GM23338 (cell line): ENCODE measurements around the gene DCAF17. TPM values are rescaled to one million over a fixed set of nuclear protein-coding genes. Genes with fewer than 3 reads are reported as not detected.

Source experiments
- ATAC-seq: fragments of 200-7000 bp; cut with Tn5 transposase; 3 replicates; pipeline ENCODE4 v1.9.1; 2020
- DNase-seq: peaks from one replicate; pipeline ENCODE4 v3.0.0-alpha.2; 2015; ENCODE audit warnings: low spot score
- H2AFZ ChIP-seq: fragments of 200-600 bp; sonication (generic); 2 replicates; pipeline ENCODE4 v1.8.0; 2016; ENCODE audit warnings: antibody characterized with exemption, mild to moderate bottlenecking, moderate library complexity
- H3F3A ChIP-seq: fragments of 200-600 bp; sonication (generic); replicated peaks from 2 replicates; pipeline ENCODE4 v1.8.0; 2017; ENCODE audit warnings: antibody characterized with exemption, mixed run types, low read depth
- H3K27ac ChIP-seq: fragments of 200-600 bp; sonication (generic); 2 replicates; pipeline ENCODE4 v1.6.1; 2016; ENCODE audit warnings: low read depth
- H3K27me3 ChIP-seq: fragments of 200-600 bp; sonication (generic); 2 replicates; pipeline ENCODE4 v1.8.0; 2016; ENCODE audit warnings: mild to moderate bottlenecking, mixed run types, moderate library complexity; ENCODE audit not compliant: insufficient read depth
- H3K36me3 ChIP-seq: fragments of 200-600 bp; sonication (generic); 2 replicates; pipeline ENCODE4 v1.8.0; 2016; ENCODE audit warnings: mild to moderate bottlenecking; ENCODE audit not compliant: insufficient read depth
- H3K4me1 ChIP-seq: fragments of 200-600 bp; sonication (generic); 2 replicates; pipeline ENCODE4 v1.8.0; 2016; ENCODE audit warnings: mild to moderate bottlenecking, moderate library complexity; ENCODE audit not compliant: insufficient read depth
- H3K4me2 ChIP-seq: fragments of 200-600 bp; sonication (generic); 2 replicates; pipeline ENCODE4 v1.7.1; 2017; ENCODE audit warnings: mixed run types
- H3K4me3 ChIP-seq: fragments of 200-600 bp; sonication (generic); 2 replicates; pipeline ENCODE4 v1.6.1; 2016; ENCODE audit warnings: mixed run types
- H3K79me2 ChIP-seq: fragments of 200-600 bp; sonication (generic); replicated peaks from 2 replicates; pipeline ENCODE4 v1.8.0; 2017; ENCODE audit warnings: mild to moderate bottlenecking; ENCODE audit not compliant: insufficient read depth
- H3K9me2 ChIP-seq: fragments of 200-600 bp; sonication (generic); 2 replicates; pipeline ENCODE4 v1.8.0; 2017; ENCODE audit not compliant: insufficient read depth
- H4K20me1 ChIP-seq: fragments of 200-600 bp; sonication (generic); replicated peaks from 2 replicates; pipeline ENCODE4 v1.8.0; 2017; ENCODE audit warnings: mild to moderate bottlenecking; ENCODE audit not compliant: insufficient read depth
- H3K27ac Mint-ChIP-seq: 2 replicates; pipeline ENCODE4 v1.8.0; 2020; ENCODE audit warnings: inconsistent platforms, mild to moderate bottlenecking, moderate library complexity, mixed read lengths
- H3K27me3 Mint-ChIP-seq: 3 replicates; pipeline ENCODE4 v1.8.0; 2022; ENCODE audit warnings: low read depth, mild to moderate bottlenecking, moderate library complexity, mixed read lengths, inconsistent platforms; ENCODE audit not compliant: insufficient read depth, poor library complexity
- H3K36me3 Mint-ChIP-seq: 3 replicates; pipeline ENCODE4 v1.8.0; 2021; ENCODE audit warnings: low read depth, mild to moderate bottlenecking, inconsistent platforms, moderate library complexity, mixed read lengths
- H3K4me1 Mint-ChIP-seq: 3 replicates; pipeline ENCODE4 v1.8.0; 2020; ENCODE audit warnings: mild to moderate bottlenecking, inconsistent platforms, mixed read lengths
- H3K4me3 Mint-ChIP-seq: 3 replicates; pipeline ENCODE4 v1.8.0; 2021; ENCODE audit warnings: moderate library complexity, mild to moderate bottlenecking, inconsistent platforms, mixed read lengths
- H3K9me3 Mint-ChIP-seq: 3 replicates; pipeline ENCODE4 v1.8.0; 2020; ENCODE audit warnings: moderate library complexity, mild to moderate bottlenecking, inconsistent platforms, mixed read lengths
- EZH2 ChIP-seq: fragments of 200-600 bp; sonication (generic); IDR thresholded peaks from one replicate; pipeline ENCODE4 v1.8.0; 2017; ENCODE audit warnings: antibody characterized with exemption, mild to moderate bottlenecking, low read depth; ENCODE audit not compliant: unreplicated experiment
- EZH2phosphoT487 ChIP-seq: fragments of 200-600 bp; sonication (generic); IDR thresholded peaks from one replicate; pipeline ENCODE4 v1.8.1; 2018; ENCODE audit warnings: antibody characterized with exemption; ENCODE audit not compliant: unreplicated experiment
- JUNB ChIP-seq: IDR thresholded peaks from one replicate; pipeline ENCODE4 v1.6.1; 2016; ENCODE audit warnings: antibody characterized with exemption; ENCODE audit not compliant: unreplicated experiment
- POLR2AphosphoS5 ChIP-seq: IDR thresholded peaks from 2 replicates; pipeline ENCODE4 v1.6.1; 2016; ENCODE audit warnings: antibody characterized with exemption, low read depth
- ZNF114 ChIP-seq: fragments of 250-450 bp; sonication (Bioruptor Pico); IDR thresholded peaks from 2 replicates; pipeline ENCODE4 v1.5.0; 2020; ENCODE audit warnings: mild to moderate bottlenecking, moderate library complexity
- ZNF331 ChIP-seq: fragments of 250-450 bp; sonication (Bioruptor Pico); IDR thresholded peaks from 2 replicates; pipeline ENCODE4 v1.5.0; 2020; ENCODE audit warnings: low read depth, mild to moderate bottlenecking, moderate library complexity
- polyA plus RNA-seq: library from polyadenylated mRNA; unstranded; fragments of >200 nt; fragmentation: Nextera tagmentation; extraction: Ambion mirVana; gene quantifications from 2 replicates; pipeline ENCODE4 v1.2.1, GENCODE V29; 2016
- total RNA-seq: library from RNA; depleted of rRNA; stranded (reverse); fragments of >200 nt; shearing (Covaris generic); gene quantifications from 2 replicates; pipeline ENCODE4 v1.2.3, GENCODE V29; 2014
- TF ChIP-seq, protein P1 (sequence below): IDR thresholded peaks from one replicate; pipeline ENCODE4 v1.6.1; 2018; ENCODE audit warnings: antibody characterized with exemption; ENCODE audit not compliant: unreplicated experiment
- TF ChIP-seq, protein P2 (sequence below): IDR thresholded peaks from 2 replicates; pipeline ENCODE4 v1.6.1; 2016; ENCODE audit warnings: antibody characterized with exemption
- TF ChIP-seq, protein P3 (sequence below): fragments of 250-450 bp; sonication (Bioruptor Pico); IDR thresholded peaks from 2 replicates; pipeline ENCODE4 v1.5.0; 2020; ENCODE audit warnings: mild to moderate bottlenecking, moderate library complexity

DCAF17 gene
- total and polyA plus RNA-seq, 2 experiments from 2014 or later: 11.0 to 37.3 TPM

DNA sequence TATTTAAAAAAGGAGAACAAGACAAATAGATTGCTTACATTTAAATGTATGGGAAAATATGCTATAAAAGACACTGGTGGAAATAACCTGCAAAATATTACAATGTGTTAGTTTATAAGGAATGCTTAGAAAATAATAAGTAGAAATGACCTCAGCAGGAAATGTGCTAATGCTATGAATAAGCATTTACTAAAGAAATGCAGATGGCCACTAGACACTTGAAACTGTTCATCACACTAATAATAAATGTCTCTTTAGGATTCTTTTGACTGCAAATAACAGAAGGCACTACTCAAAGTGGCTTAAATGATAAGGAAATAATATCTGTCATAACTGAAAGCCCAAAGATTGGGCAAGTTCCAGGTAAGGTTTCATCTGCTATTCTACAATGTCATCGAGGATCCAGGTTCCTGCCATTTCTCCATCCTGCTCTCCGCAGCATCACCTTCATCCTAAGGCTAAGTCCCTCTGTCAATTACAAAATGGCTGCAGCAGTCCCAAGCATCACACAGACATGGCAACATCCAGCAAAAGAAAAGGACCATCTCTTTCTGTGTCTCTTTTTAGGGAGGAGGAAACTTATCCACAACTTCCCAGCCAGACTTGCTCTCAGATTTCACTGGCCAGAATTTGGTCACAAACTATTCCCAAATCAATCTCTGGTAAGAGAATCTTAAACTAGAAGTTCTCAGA lies 22.1 kb upstream of the DCAF17 start:
- Mint-ChIP-seq H3K4me3 (no peak overlapping the region), H3K27ac (no peak overlapping the region; the same call in 1 of the 2 replicates), H3K36me3 (peaks cover 5% of the 10 kb centered on the region; the same call in 2 of the 3 replicates), H3K9me3 (no peaks in the 10 kb centered on the region), H3K27me3 (peaks cover 2% of the 10 kb centered on the region), H3K4me1 (peaks cover 44% of the 10 kb centered on the region)
- Histone ChIP-seq H3K27ac (no peak overlapping the region), H3K4me2 (no peak overlapping the region), H3F3A (no peaks in the 10 kb centered on the region), H3K4me1 (peaks cover 40% of the 10 kb centered on the region), H2AFZ (no peak overlapping the region), H3K79me2 (peaks cover 78% of the 10 kb centered on the region), H4K20me1 (no peaks in the 10 kb centered on the region), H3K36me3 (no peaks in the 10 kb centered on the region), H3K27me3 (no peaks in the 10 kb centered on the region), H3K9me2 (peaks cover 5% of the 10 kb centered on the region), H3K4me3 (no peak overlapping the region)
- no peak for TF ChIP-seq ZNF331 (CRISPR knock-in tag)
- TF ChIP-seq ZNF114 (CRISPR knock-in tag): no peak
- TF ChIP-seq POLR2AphosphoS5: no peak
- TF ChIP-seq EZH2: no peak
- no peak for TF ChIP-seq JUNB
- no peak for TF ChIP-seq EZH2phosphoT487
- TF ChIP-seq, protein P1, sequence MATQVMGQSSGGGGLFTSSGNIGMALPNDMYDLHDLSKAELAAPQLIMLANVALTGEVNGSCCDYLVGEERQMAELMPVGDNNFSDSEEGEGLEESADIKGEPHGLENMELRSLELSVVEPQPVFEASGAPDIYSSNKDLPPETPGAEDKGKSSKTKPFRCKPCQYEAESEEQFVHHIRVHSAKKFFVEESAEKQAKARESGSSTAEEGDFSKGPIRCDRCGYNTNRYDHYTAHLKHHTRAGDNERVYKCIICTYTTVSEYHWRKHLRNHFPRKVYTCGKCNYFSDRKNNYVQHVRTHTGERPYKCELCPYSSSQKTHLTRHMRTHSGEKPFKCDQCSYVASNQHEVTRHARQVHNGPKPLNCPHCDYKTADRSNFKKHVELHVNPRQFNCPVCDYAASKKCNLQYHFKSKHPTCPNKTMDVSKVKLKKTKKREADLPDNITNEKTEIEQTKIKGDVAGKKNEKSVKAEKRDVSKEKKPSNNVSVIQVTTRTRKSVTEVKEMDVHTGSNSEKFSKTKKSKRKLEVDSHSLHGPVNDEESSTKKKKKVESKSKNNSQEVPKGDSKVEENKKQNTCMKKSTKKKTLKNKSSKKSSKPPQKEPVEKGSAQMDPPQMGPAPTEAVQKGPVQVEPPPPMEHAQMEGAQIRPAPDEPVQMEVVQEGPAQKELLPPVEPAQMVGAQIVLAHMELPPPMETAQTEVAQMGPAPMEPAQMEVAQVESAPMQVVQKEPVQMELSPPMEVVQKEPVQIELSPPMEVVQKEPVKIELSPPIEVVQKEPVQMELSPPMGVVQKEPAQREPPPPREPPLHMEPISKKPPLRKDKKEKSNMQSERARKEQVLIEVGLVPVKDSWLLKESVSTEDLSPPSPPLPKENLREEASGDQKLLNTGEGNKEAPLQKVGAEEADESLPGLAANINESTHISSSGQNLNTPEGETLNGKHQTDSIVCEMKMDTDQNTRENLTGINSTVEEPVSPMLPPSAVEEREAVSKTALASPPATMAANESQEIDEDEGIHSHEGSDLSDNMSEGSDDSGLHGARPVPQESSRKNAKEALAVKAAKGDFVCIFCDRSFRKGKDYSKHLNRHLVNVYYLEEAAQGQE: no peak
- ATAC-seq: no peak
- no peak for DNase-seq

DNA sequence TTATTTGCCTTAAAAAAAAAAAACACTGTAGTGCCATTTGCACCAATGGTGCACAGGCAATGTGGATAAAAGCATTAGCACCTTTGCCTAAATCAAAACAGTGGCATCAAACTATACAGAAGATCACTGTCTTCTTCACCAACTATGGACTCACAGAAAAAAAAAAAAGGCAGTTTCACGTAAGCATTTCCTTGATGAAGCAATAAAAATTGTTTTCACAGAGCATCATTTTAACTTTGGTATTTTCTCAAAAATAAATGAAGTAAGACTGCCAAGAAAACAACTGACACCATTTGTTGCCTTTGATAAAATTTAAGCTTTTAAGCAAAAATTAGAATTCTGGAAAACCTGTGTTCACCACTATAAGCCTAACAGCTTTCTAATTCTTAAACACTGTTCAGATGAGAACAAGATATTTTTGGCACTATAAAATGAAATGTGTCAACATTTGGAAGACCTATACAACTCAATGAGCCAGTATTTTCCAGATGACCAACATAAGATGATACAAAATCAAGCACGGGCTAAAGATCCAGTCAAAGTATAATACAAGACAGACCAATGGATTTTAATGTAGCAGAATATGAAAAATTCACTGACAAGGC lies 21.4 kb upstream of the DCAF17 start:
- H3K4me1 Mint-ChIP-seq: peaks cover 43% of the 10 kb centered on the region
- peaks cover 75% of the 10 kb centered on the region for H3K79me2 ChIP-seq
- H3K4me1 ChIP-seq: peaks cover 40% of the 10 kb centered on the region
- no peaks in the 10 kb centered on the region for H3K36me3 ChIP-seq
- no peaks in the 10 kb centered on the region for H3K9me3 Mint-ChIP-seq
- H3K27me3 ChIP-seq: no peaks in the 10 kb centered on the region
- ATAC-seq (no peak), DNase-seq (no peak)
- no peak overlapping the region for H2AFZ ChIP-seq
- no peak overlapping the region; the same call in 1 of the 2 replicates for H3K27ac ChIP-seq
- no peak overlapping the region; the same call in 1 of the 2 replicates for H3K27ac Mint-ChIP-seq
- no peak overlapping the region for H3K4me3 ChIP-seq
- H3K4me3 Mint-ChIP-seq: no peak overlapping the region
- no peaks in the 10 kb centered on the region for H3F3A ChIP-seq
- no peaks in the 10 kb centered on the region for H3K9me2 ChIP-seq
- H3K4me2 ChIP-seq: no peak overlapping the region
- no peaks in the 10 kb centered on the region for H3K27me3 Mint-ChIP-seq
- H3K36me3 Mint-ChIP-seq: peaks cover 5% of the 10 kb centered on the region; the same call in 1 of the 3 replicates
- H4K20me1 ChIP-seq: no peaks in the 10 kb centered on the region
- no peak for TF ChIP-seq EZH2phosphoT487
- TF ChIP-seq, protein P2, sequence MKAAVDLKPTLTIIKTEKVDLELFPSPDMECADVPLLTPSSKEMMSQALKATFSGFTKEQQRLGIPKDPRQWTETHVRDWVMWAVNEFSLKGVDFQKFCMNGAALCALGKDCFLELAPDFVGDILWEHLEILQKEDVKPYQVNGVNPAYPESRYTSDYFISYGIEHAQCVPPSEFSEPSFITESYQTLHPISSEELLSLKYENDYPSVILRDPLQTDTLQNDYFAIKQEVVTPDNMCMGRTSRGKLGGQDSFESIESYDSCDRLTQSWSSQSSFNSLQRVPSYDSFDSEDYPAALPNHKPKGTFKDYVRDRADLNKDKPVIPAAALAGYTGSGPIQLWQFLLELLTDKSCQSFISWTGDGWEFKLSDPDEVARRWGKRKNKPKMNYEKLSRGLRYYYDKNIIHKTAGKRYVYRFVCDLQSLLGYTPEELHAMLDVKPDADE: no peak
- TF ChIP-seq, protein P3, sequence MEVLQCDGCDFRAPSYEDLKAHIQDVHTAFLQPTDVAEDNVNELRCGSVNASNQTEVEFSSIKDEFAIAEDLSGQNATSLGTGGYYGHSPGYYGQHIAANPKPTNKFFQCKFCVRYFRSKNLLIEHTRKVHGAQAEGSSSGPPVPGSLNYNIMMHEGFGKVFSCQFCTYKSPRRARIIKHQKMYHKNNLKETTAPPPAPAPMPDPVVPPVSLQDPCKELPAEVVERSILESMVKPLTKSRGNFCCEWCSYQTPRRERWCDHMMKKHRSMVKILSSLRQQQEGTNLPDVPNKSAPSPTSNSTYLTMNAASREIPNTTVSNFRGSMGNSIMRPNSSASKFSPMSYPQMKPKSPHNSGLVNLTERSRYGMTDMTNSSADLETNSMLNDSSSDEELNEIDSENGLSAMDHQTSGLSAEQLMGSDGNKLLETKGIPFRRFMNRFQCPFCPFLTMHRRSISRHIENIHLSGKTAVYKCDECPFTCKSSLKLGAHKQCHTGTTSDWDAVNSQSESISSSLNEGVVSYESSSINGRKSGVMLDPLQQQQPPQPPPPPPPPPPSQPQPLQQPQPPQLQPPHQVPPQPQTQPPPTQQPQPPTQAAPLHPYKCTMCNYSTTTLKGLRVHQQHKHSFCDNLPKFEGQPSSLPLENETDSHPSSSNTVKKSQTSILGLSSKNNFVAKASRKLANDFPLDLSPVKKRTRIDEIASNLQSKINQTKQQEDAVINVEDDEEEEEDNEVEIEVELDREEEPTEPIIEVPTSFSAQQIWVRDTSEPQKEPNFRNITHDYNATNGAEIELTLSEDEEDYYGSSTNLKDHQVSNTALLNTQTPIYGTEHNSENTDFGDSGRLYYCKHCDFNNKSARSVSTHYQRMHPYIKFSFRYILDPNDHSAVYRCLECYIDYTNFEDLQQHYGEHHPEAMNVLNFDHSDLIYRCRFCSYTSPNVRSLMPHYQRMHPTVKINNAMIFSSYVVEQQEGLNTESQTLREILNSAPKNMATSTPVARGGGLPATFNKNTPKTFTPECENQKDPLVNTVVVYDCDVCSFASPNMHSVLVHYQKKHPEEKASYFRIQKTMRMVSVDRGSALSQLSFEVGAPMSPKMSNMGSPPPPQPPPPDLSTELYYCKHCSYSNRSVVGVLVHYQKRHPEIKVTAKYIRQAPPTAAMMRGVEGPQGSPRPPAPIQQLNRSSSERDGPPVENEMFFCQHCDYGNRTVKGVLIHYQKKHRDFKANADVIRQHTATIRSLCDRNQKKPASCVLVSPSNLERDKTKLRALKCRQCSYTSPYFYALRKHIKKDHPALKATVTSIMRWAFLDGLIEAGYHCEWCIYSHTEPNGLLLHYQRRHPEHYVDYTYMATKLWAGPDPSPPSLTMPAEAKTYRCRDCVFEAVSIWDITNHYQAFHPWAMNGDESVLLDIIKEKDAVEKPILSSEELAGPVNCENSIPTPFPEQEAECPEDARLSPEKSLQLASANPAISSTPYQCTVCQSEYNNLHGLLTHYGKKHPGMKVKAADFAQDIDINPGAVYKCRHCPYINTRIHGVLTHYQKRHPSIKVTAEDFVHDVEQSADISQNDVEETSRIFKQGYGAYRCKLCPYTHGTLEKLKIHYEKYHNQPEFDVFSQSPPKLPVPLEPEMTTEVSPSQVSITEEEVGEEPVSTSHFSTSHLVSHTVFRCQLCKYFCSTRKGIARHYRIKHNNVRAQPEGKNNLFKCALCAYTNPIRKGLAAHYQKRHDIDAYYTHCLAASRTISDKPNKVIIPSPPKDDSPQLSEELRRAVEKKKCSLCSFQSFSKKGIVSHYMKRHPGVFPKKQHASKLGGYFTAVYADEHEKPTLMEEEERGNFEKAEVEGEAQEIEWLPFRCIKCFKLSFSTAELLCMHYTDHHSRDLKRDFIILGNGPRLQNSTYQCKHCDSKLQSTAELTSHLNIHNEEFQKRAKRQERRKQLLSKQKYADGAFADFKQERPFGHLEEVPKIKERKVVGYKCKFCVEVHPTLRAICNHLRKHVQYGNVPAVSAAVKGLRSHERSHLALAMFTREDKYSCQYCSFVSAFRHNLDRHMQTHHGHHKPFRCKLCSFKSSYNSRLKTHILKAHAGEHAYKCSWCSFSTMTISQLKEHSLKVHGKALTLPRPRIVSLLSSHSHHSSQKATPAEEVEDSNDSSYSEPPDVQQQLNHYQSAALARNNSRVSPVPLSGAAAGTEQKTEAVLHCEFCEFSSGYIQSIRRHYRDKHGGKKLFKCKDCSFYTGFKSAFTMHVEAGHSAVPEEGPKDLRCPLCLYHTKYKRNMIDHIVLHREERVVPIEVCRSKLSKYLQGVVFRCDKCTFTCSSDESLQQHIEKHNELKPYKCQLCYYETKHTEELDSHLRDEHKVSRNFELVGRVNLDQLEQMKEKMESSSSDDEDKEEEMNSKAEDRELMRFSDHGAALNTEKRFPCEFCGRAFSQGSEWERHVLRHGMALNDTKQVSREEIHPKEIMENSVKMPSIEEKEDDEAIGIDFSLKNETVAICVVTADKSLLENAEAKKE (CRISPR knock-in tag): no peak
